Measurements from ENCODE around the gene ARHGEF25.
A peak's percentile ranks its signal among the peaks of the same experiment; 100 is the strongest.
"Not testable (repeated sequence)": the region's sequence is repeated elsewhere in the genome, so short reads cannot be mapped to it uniquely, and the experiment has no call there.

ARHGEF25 gene

DNA sequence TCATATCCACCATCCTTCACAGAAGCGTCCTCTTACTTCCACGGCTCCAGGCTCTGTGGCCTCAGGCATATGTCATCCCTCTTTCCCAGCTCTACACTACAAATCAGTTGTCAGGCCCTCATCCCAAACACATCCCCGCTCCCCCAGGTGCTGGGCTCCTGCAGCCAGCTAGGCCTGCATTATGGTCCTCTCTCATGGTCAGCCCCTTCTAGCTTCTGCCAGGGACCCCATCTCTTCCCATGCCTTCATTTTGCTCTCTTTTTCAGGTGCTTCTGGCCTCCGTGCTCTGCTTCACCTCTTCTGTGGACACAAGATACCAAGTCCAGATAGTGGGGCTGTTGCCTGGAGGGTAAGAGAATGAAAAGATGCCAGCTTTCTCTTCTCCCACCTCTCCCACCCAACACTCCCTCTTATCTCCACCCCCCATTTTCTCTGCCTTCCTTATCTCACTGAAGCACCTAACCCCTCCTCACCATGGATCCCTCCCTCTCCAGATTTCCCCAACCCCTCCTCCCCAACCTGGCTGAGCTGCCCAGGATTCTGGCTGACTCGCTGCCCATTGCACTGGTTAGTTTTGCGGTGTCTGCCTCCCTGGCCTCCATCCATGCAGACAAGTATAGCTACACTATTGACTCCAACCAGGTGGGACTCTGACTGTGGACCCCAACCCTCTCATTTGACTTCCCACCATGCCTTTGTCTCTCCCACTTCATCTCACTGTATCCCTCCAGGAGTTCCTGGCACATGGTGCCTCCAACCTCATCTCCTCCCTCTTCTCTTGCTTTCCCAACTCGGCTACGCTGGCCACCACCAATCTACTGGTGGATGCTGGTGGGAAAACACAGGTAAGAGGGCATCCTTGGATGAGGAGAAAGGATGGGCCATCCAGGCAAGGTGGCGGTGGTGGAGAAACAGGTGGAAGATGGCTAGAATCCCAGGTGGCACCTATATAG is 11.3 kb downstream of the ARHGEF25 start:
- no peak for DNase-seq

DNA sequence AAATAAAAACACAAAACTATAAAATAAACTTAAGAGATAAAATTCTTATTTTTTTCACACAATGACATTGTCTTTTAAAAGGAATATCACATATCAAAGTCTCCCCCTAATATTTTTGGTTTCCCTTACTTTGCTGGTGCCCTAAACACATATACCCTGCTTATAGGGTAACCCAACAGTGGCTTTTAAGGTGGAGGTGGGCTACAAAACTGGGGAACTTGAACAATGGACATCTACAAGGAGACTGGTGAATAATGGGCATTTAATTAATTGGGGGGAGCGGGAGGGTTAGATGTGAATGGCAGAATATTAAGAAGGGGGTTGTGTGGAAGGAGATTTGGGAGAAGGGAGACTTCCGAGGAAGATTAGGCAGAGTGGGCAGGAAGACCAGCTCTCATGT is 12.2 kb downstream of the ARHGEF25 start:
- DNase-seq: no peak

DNA sequence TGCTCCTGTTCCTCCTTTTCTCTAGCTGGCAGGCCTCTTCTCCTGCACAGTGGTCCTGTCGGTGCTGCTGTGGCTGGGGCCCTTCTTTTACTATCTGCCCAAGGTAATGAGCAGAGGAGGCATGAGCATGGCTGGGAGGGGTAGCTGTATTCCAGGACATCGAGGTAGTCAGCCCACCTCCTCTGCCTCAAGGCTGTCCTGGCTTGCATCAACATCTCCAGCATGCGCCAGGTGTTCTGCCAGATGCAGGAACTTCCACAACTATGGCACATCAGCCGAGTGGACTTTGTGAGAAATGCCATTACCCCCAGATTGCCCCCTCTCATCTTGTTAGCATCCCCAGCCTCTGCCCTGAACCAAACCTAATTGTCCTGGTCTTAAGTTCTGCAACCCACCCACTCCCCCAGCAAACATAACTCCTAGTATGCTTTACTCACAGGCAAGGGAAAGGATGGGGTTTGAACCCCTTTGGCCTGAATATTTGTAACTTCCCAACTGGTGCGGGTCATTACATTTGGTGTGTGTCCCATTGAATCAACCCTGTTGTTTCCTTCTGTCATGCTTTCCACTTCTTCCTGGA is 12.7 kb downstream of the ARHGEF25 start:
- no peak for DNase-seq

DNA sequence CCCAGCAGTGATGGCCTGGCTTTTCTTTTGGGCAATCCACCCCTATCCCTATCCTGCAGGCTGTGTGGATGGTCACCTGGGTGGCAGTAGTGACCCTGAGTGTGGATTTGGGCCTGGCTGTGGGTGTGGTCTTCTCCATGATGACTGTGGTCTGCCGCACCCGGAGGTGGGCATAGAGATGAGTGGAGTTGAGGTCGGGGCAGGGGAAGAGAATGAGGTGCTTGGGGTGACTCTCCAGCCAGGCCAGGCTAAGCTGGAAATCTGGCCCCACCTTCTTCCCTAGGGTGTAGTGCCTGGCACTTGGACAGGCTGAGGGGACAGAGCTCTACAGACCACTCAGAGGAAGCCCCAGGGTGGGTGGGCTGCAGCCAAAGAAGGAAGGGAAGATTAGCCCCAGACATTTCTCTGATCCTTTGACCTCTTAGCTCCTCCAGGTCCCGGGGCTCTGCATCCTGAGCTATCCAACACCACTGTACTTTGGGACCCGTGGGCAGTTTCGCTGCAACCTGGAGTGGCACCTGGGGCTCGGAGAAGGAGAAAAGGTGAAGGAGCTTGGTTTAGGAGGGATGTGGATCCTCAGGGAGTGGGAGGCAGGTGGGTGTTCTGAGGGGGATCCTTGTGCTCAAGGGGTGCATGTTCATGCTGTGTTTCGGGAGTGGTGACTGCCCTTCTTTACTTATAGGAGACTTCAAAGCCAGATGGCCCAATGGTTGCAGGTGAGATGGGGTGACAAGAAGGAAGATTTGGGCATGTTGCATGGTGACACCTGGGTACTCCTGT is 13.4 kb downstream of the ARHGEF25 start:
- no peak for DNase-seq

DNA sequence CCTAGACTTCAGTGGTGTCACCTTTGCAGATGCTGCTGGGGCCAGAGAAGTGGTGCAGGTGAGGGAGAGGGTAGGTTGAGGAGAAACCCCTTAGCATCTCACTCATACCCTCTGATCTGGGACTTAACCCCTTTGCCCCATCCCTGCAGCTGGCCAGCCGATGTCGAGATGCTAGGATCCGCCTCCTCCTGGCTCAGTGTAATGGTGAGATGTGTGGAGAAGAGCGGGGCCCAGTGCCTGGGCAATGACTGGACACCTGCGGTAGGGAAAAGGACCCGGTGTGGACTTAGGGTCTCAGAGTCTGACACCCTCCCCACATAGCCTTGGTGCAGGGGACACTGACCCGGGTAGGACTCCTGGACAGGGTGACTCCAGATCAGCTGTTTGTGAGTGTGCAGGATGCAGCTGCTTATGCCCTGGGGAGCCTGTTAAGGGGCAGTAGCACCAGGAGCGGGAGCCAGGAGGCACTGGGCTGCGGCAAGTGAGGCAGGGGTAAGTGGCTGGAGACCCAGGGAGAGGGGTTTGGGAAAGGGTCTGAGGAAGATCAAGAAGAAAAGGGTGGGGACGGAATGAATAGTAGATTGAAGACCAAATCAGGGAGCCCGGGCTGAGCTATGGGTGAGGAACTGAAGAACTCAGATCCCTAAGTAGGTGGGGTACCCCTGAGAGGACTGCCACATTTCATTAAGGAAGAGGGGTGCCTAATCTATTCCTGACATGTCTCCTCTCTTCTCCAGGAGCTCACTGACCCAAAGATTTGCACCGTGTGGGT is 14.2 kb downstream of the ARHGEF25 start:
- no peak for DNase-seq

DNA sequence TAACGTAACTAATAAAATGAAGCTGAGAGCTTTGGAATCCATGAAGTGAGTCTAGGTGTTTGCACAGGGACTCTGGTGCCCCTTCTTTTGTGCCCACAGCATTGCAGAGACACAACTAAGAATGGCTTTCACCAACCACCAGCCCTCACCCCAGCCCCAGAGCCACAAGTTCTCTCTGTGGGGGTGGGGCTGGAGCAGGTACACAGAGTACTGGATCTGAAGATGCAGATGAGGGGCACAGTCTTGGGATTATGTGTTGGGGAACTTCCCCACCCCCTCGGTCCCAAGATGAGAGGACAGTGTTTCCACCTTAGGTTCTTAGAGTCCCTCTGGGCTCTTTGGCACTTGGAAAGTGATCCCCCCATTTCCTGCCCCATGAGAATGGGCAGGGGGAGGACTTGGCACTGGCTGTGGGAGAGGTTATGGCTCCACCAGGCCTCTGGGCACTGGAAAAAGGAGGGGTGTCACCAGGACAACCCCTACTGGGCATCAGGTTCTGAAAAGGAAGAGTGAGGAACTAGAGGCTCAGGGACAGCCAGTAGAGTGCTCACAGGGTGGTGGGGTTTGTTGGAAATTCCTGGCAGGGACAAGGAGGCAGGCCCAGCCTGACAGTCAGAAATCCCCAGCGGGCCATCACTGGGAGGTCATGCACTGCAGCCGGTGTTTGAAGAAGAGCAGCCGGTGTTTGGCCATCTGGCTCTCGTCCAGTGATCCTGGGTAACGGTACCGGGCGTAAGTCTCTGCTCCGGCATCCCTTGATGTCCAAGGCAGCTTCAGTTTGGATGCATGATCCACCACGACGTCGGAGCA is 15.1 kb downstream of the ARHGEF25 start:
- no peak for DNase-seq

DNA sequence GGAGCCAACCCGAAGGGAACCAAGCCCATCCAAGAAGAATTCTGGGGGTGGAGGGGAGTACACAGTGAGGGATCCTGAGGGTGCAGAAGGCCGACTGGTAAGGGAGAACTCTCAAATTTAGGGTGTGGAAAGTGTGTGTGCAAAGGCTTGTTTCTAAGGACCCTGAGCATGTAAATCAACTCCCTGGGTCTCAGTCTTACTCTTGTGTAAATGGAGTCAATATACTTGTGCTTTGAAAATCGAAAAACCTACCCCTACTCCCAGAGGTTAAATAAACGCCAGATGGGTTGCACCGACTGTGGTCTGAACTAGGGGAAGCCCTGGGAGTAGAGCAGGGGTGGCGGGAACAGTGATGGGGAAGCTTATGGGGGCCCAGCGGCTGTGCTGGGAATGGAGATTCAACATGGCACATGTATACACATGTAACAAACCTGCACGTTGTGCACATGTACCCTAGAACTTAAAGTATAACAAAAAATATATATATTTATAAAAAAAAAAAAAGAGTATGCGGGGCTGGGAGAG is 15.7 kb downstream of the ARHGEF25 start:
- DNase-seq: no peak

DNA sequence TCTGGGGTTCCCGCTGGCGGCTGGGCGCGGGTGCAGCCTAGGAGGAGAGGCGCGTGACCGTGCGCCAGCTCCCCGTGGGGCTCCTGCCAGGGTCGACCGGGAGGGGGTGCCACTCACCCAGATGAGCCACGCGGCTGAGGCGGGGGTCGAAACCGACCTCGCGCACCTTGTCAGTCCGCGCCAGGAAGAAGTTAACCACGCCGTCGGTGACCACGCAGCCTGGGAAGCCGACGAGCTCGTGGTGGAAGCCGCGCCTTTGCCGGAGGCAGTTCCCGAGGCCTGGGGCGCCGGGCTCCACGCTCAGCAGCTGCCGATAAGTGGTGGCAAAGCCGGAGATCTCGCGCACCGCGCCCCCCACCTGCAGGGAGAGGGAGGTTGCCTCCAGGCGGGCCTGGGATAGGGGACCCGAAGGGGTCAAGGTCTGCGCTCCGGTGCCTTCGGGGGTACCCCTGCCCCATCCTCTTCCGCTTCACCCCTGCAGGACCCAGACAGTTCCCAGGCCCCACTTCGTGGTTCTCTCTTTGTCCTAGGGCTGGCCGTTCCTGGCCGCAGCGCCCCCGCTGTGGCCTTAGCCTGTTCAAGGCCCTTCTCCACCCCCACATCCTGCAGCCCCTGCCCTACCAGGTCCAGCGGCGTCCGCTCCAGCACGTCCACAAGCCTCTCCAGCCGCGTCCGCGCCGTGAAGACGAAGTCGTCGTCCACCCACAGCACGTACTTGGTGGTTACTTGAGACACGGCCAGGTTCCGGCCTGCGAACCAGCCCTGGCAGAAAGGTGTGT is 16.5 kb downstream of the ARHGEF25 start:
- DNase-seq: no peak

DNA sequence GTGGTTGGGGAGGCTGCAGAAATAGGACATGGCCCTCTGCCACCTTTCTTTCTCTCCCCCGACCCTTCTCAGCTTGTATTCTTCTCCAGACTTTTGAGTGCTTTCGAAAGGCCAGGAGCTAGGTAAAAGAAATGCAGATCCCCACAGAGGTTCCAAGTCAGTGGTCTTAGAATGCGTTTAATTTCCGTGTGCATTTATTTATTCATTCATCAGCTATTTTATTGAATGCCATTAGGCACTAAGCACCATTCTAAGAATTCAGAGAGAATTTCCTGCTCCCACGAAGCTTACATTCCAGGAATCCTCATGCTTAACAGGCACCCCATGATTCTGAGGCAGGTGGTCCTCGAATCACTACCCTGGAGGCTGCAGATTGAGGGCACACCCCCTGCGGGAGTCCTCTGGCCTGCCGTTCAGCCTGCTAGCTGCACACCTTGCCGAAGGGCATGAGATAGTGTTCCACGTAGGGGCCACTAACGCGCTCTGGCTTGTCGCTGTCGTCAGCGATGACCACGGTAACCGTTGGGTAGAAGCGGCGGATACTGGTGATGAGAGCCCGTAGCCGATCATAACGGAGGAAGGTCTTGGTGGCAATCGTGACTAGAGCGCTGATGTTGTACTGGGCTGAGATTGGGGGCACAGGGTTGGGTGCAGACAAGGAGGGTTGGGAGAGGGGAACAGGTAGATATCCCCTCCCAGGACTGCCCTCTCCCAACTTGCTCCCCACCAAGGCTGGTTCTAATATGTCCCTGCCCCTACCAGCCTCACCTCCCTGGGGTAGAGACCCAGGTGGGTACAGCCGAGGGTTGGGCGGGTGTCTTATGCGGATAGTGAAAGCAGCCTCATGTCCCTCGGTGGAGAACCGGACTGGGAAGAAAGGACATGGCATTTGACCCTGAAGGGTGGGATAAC is 17.3 kb downstream of the ARHGEF25 start:
- DNase-seq: no peak

DNA sequence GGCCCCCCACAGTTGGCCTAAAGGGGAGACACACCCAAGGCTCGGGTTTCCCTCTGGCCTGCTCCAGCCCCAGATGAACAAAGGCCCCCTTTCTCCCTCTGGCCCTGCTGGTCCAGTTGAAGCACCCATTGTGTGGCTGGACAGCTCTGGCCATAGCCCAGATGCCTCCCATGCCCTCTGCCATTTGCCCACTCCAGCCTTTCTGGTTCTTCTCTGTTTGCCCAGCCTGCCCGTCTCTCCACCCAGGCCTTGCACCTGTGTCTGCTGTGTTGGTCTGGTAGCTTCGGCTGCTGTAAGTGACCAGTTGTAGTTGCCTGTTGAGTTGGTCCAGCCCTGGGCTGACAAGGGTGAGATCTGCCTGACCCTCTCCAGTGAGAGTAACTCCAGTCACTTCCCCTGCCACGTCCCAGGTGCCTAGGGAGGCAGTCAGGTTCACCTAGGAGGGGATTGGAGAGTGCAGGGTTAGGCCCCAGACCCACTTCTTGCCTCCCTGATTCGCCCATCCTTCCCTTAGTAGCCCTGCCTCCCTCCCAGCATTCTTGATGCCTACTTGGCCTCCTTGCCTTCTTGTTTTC is 18.7 kb downstream of the ARHGEF25 start:
- no peak for DNase-seq

DNA sequence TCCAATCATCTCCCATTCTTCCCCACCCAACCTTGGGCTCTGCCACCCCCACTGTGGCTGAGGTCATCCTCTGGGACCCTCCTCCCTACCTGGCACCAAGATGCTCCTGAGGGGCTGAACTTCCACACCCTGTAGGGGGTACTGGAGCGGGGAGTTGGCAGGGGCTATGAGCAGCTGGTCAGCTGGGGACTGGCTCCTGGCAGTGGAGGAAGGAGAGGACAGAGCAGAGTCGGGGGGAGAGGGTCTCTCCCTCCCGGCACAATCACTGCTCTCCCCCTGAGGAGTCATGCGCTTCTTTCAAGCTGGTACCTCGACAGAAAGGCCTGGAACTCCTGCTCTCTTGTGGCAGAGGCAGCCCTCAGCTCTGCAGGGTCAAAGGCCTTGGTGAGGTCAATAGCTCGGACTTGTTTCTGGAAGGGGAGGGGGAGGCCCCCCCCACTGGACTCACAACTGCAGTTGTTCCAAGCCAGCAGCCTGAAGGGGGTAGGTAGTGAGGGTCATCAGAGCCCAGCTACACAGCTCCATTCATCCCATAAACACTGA is 19.7 kb downstream of the ARHGEF25 start:
- no peak for DNase-seq

DNA sequence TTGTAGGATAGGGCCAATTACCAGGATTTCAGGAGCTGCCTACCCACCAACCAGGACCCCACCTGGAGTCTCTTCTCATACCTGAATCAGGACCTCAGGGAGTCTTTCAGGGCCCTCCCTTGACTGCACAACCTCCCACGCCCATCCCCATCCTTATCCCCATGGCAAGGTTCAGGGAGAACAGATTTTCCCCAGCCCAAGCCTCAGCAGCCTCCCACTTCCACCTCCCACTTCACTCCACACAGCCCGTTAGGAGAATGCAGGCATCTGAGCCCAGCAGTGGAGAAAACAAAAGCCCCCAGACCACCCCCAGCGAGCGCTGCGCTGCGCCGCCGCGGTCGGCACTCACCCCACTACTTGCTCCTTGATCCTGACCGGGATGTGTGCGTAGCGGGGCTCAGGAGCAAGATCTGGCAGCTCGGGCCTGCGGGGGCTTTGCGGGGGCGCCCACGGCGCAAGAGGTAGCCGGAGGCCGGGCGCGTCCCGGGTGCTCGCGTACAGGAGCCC is 20.4 kb downstream of the ARHGEF25 start:
- DNase-seq: no peak

DNA sequence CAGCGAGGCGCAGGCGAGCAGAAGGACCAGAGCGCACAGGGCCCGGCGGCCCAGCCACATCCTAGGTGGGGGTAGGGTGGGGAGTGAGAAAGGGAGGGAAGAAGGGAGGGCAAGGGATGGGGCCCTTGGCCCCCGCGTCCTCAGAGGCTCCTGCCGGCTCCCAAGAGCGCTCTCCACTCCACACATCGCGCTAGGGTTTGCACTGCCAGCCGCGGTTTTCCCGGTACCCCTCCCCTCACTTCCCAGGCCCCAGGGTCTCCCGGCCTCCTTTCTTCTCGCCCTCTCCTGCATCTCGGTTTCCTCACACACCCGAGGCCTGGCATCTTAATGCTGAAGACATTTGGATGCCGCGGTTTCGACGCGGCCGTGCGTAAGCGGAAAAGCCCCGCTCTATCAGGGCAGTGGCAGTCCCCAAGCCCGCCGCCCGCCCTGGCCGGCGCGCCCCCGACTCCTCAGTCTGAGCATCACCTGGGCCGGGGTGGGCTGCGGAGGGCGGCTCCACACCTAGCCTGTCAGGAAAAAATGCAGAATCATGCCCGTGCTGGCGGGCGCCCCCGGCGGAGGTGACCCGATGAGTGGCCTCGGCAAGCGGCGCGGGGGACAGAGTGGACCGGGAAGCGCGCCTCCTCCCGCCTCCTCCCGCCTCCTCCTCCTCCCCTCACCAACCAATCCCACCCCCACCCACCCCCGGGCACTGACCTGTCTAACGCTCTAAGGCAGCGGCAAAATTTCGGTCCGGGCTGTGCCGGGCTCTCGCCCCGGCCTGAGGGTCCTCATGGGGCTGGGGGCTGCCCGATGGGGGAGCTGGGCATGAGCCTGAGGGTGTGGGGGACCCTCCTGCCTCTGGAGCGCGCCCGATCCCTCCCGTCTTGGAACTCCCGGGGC is 21.1 kb downstream of the ARHGEF25 start:
- DNase-seq: no peak

DNA sequence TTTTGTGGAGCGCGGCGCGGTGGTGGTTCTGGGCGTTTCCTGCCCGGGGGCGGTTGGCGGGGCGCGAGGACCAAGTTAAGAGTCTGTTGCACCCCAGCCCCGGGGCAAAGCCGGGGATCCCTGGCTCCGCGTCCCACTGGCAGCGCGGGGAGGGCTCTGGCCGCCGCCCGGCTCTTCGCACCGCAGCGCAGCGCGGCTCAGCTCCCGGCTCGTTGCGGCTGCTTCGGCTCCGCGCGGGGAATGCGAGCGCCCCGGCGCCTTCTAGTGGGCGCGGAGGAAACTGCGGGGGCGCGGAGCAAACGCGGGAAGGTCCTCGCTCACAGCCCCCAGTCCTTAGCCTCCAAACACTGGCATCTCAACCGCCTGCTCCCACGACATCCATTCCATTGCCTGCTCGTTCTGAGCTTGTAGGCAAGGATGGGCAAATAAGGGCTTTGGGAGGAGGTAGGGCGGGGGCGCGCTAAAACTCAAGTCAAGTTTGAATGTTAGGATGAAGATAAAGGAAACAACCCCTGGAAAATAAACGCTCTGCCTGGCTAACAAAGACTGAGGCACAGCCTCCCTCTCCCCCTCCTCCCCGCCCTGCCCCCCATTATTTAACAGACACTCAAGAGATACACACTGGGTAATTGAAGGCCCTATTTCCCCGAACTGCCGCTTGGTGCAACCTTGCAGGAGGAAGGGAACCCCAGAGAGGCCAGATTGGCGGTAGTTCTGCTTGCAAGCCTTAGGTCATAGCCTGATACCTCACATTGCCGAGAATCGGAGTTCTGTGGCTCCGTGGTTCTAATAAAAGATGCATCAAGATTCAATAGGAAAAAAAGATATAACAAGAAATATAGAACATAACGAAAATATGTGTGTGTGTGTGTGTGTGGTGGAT is 22.0 kb downstream of the ARHGEF25 start, which contains the start of gene B4GALNT1:
B4GALNT1 (minus strand) TSS at position 244 of the 883 bp plus-strand sequence. CDS start 1,069 bp downstream, outside the sequence.
- peak; percentile 76 for DNase-seq

DNA sequence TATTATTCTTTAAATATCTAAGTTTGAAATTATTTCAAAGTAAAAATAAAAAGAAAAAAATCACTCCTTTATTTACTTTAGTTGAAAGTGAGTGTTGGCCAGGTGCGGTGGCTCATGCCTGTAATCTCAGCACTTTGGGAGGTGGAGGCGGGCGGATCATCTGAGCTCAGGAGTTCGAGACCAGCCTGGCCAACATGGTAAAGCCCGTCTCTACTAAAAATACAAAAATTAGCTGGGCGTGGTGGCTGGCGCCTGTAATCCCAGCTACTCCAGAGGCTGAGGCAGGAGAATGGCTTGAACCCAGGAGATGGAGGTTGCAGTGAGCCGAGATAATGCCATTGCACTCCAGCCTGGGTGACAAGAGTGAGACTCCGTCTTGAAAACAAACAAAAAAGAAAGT is 25.5 kb downstream of the ARHGEF25 start:
- not testable (repeated sequence) for DNase-seq

DNA sequence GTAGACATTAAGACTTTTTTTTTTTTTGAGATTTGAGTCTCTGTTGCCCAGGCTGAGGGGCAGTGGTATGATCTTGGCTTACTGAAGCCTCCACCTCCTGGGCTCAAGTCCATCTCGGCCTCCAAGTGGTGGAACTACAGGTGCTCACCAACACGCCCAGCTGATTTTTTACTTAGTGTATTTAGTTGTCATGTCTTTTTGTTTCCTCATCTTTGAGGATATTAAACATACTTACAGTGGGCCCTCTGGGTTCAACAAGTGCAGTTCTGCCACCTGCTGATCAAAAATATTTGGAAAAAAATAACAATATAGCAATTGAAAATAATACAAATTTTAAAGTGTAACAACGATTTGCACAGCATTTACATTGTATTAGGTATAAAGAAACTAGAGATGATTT is 26.1 kb downstream of the ARHGEF25 start:
- DNase-seq: no peak

DNA sequence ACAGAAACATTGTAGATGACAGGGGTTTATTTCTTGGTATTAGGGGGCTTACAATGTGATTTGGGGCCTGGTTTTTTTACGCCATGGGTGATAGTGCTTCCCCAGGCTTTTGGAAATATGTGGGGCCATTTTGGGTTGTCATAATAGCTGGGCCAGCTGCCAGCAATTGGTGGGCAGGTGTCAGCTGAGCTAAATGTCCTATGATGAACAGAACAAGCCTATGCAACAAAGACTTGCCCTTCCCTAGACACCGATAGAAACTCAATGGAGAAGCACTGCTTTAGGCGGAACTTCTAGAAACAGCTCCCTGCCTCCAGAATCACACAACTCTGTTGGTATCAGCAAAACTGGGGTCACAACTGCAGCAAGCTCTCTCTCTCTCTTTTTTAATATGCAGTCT is 26.9 kb downstream of the ARHGEF25 start:
- DNase-seq: no peak
